HG03378 (cell line): ENCODE measurements around the gene PTPRO.
A peak's percentile ranks its signal among the peaks of the same experiment; 100 is the strongest.

Source experiments
- ATAC-seq: cut with Tn5 transposase; IDR thresholded peaks from one replicate; pipeline ENCODE4 v1.9.1; 2021; ENCODE audit warnings: mild to moderate bottlenecking, moderate library complexity; ENCODE audit not compliant: unreplicated experiment

The PTPRO gene

GRCh38 chr12:15550793-15551192 lies 228.5 kb downstream of the PTPRO start:
- ATAC-seq: peak; percentile 43

- ATAC-seq: no peak
These were observed 233.1 kb downstream of the PTPRO start for GRCh38 chr12:15555446-15555845.

- no peak for ATAC-seq
These were observed 234.2 kb downstream of the PTPRO start for GRCh38 chr12:15556411-15557102.

GRCh38 chr12:15558915-15559528 lies 236.7 kb downstream of the PTPRO start:
- peak; percentile 37 for ATAC-seq

- ATAC-seq: no peak
These were observed 239.1 kb downstream of the PTPRO start for GRCh38 chr12:15561396-15561795.

GRCh38 chr12:15562263-15562662 lies 240.0 kb downstream of the PTPRO start:
- ATAC-seq: no peak

- ATAC-seq: peak; percentile 55
These were observed 241.4 kb downstream of the PTPRO start for GRCh38 chr12:15563663-15564062.

GRCh38 chr12:15574353-15574752 lies 252.0 kb downstream of the PTPRO start:
- ATAC-seq: no peak

GRCh38 chr12:15575671-15576541 lies 253.6 kb downstream of the PTPRO start:
- no peak for ATAC-seq

- no peak for ATAC-seq
These were observed 258.1 kb downstream of the PTPRO start for GRCh38 chr12:15580431-15580830.

GRCh38 chr12:15581006-15581405 lies 258.7 kb downstream of the PTPRO start:
- no peak for ATAC-seq

- no peak for ATAC-seq
These were observed 261.5 kb downstream of the PTPRO start for GRCh38 chr12:15583804-15584203.

GRCh38 chr12:15584366-15585041 lies 262.2 kb downstream of the PTPRO start:
- peak; percentile 47 for ATAC-seq

- ATAC-seq: no peak
These were observed 267.2 kb downstream of the PTPRO start for GRCh38 chr12:15589328-15590032.

GRCh38 chr12:15590180-15590826 lies 268.0 kb downstream of the PTPRO start:
- peak; percentile 95 for ATAC-seq

GRCh38 chr12:15591811-15592210 lies 269.5 kb downstream of the PTPRO start:
- ATAC-seq: no peak

GRCh38 chr12:15592934-15593333 lies 270.6 kb downstream of the PTPRO start:
- ATAC-seq: no peak

GRCh38 chr12:15596174-15596573 lies 273.9 kb downstream of the PTPRO start:
- ATAC-seq: no peak

GRCh38 chr12:15597125-15597830 lies 275.0 kb downstream of the PTPRO start:
- ATAC-seq: no peak
